Measurements from ENCODE around the gene ABI2.

GRCh38 chr2:203438528-203438927 lies 110.3 kb downstream of the ABI2 start:
- TF ChIP-seq, protein P1, sequence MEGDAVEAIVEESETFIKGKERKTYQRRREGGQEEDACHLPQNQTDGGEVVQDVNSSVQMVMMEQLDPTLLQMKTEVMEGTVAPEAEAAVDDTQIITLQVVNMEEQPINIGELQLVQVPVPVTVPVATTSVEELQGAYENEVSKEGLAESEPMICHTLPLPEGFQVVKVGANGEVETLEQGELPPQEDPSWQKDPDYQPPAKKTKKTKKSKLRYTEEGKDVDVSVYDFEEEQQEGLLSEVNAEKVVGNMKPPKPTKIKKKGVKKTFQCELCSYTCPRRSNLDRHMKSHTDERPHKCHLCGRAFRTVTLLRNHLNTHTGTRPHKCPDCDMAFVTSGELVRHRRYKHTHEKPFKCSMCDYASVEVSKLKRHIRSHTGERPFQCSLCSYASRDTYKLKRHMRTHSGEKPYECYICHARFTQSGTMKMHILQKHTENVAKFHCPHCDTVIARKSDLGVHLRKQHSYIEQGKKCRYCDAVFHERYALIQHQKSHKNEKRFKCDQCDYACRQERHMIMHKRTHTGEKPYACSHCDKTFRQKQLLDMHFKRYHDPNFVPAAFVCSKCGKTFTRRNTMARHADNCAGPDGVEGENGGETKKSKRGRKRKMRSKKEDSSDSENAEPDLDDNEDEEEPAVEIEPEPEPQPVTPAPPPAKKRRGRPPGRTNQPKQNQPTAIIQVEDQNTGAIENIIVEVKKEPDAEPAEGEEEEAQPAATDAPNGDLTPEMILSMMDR (IDR thresholded peaks at IDR 0.05): no peak
- TF ChIP-seq ZFX (IDR thresholded peaks at IDR 0.05; ENCODE audit: borderline replicate concordance): no peak
